A673 (cell line): ENCODE measurements around the gene PTPN21. TPM values are rescaled to one million over a fixed set of nuclear protein-coding genes. Genes with fewer than 3 reads are reported as not detected.

ENCODE experiments used
- BruUV-seq: library from RNA; stranded (reverse); fragments of 400-500 nt; replicated peaks from 2 replicates; lab custom pipeline; 2021; lab: Mats Ljungman, UMichigan
- CTCF ChIA-PET: fragments of 300-600 bp; sonication (Branson Sonifier 250); formaldehyde crosslinking; loops from one replicate; lab custom pipeline; 2022; ENCODE audit warnings: antibody characterized with exemption; lab: Charles Lee
- POLR2A ChIA-PET: fragments of 300-600 bp; sonication (Branson Sonifier 250); formaldehyde crosslinking; loops from one replicate; lab custom pipeline; 2022; ENCODE audit warnings: antibody characterized with exemption; ENCODE audit not compliant: low non-redundant PET; lab: Charles Lee
- DNase-seq: peaks from one replicate; pipeline ENCODE4 v3.0.0-alpha.2; 2015; ENCODE audit warnings: low spot score
- H3K27ac ChIP-seq: fragments of 200-600 bp; sonication (generic); 2 replicates; pipeline ENCODE4 v1.5.1; 2016; ENCODE audit warnings: mixed run types, low read depth, mild to moderate bottlenecking, mixed read lengths, antibody characterized with exemption, low read length; ENCODE audit not compliant: poor library complexity, severe bottlenecking
- H3K27me3 ChIP-seq: fragments of 200-600 bp; sonication (generic); replicated peaks from 2 replicates; pipeline ENCODE4 v1.6.1; 2017; ENCODE audit warnings: mixed run types, low read depth, mild to moderate bottlenecking, mixed read lengths, antibody characterized with exemption, low read length; ENCODE audit not compliant: insufficient read depth, poor library complexity
- H3K36me3 ChIP-seq: fragments of 200-600 bp; sonication (generic); 2 replicates; pipeline ENCODE4 v1.6.1; 2016; ENCODE audit warnings: mixed run types, mild to moderate bottlenecking, mixed read lengths, antibody characterized with exemption, low read length; ENCODE audit not compliant: insufficient read depth, poor library complexity, severe bottlenecking
- H3K4me1 ChIP-seq: fragments of 200-600 bp; sonication (generic); 2 replicates; pipeline ENCODE4 v1.6.1; 2017; ENCODE audit warnings: mixed run types, mild to moderate bottlenecking, mixed read lengths, antibody characterized with exemption, low read length; ENCODE audit not compliant: insufficient read depth, poor library complexity, severe bottlenecking
- H3K4me3 ChIP-seq: fragments of 200-600 bp; sonication (generic); 2 replicates; pipeline ENCODE4 v1.5.1; 2016; ENCODE audit warnings: low read depth, mixed run types, mild to moderate bottlenecking, mixed read lengths, low read length; ENCODE audit not compliant: poor library complexity, severe bottlenecking
- H3K9me3 ChIP-seq: fragments of 200-600 bp; sonication (generic); 2 replicates; pipeline ENCODE4 v1.6.1; 2016; ENCODE audit warnings: mixed run types, low read depth, mild to moderate bottlenecking, mixed read lengths, antibody characterized with exemption, low read length; ENCODE audit not compliant: poor library complexity, severe bottlenecking
- CTCF ChIP-seq: fragments of 300-800, 200-600 bp; sonication (generic); conservative IDR thresholded peaks from 2 replicates; pipeline ENCODE4 v1.5.1; 2017; ENCODE audit warnings: low read depth, mild to moderate bottlenecking, antibody characterized with exemption, low read length, moderate library complexity, mixed read lengths
- EZH2 ChIP-seq: fragments of 200-600 bp; sonication (generic); IDR thresholded peaks from 2 replicates; pipeline ENCODE4 v1.6.1; 2017; ENCODE audit warnings: borderline replicate concordance, low read depth, mild to moderate bottlenecking, mixed read lengths, antibody characterized with exemption, low read length; ENCODE audit not compliant: poor library complexity, severe bottlenecking
- intact Hi-C: fragments of 100-400 bp; cut with micrococcal nuclease; formaldehyde crosslinking; loops from one replicate; pipeline ENCODE4 v1.10.0; 2022; ENCODE audit not compliant: unreplicated experiment
- total RNA-seq: library from RNA; stranded (reverse); gene quantifications from 2 replicates; pipeline ENCODE4 v1.2.3, GENCODE V29; 2021

The PTPN21 gene
- total RNA-seq, 1 experiment from 2014 or later: 6.1 TPM

GRCh38 chr14:88550078-88550477, 4.7 kb downstream of the PTPN21 start:
- no peaks in the 10 kb centered on the region for H3K36me3 ChIP-seq
- CTCF ChIA-PET: no interaction called here

GRCh38 chr14:88547386-88547780, 7.4 kb downstream of the PTPN21 start:
- Histone ChIP-seq H3K27me3 (peaks cover 7% of the 10 kb centered on the region), H3K27ac (no peak overlapping the region), H3K9me3 (no peaks in the 10 kb centered on the region), H3K36me3 (no peaks in the 10 kb centered on the region), H3K4me3 (no peak overlapping the region), H3K4me1 (no peaks in the 10 kb centered on the region)
- TF ChIP-seq CTCF (no peak), EZH2 (no peak)
- no TSS peak for BruUV-seq
- no peak for DNase-seq
- POLR2A ChIA-PET: no interaction called here
- intact Hi-C loops: no loop called here
- CTCF ChIA-PET: no interaction called here

More at GRCh38 chr14:88550078-88550477, 4.7 kb downstream of the PTPN21 start:
- Histone ChIP-seq H3K4me1 (peaks cover 4% of the 10 kb centered on the region), H3K27me3 (peaks cover 28% of the 10 kb centered on the region), H3K9me3 (no peaks in the 10 kb centered on the region), H3K4me3 (no peak overlapping the region), H3K27ac (no peak overlapping the region)
- intact Hi-C loops: no loop called here
- BruUV-seq: no TSS peak
- no peak for DNase-seq
- POLR2A ChIA-PET: no interaction called here
- TF ChIP-seq EZH2 (no peak), CTCF (no peak)

GRCh38 chr14:88546621-88547385, 8.0 kb downstream of the PTPN21 start:
- TF ChIP-seq EZH2 (no peak), CTCF (no peak)
- ChIA-PET CTCF (no interaction called here), POLR2A (no interaction called here)
- Histone ChIP-seq H3K9me3 (no peaks in the 10 kb centered on the region), H3K4me3 (no peak overlapping the region), H3K27ac (no peak overlapping the region), H3K36me3 (no peaks in the 10 kb centered on the region), H3K4me1 (no peaks in the 10 kb centered on the region), H3K27me3 (peaks cover 2% of the 10 kb centered on the region)
- no peak for DNase-seq
- intact Hi-C loops: no loop called here
- BruUV-seq: no TSS peak
